Measurements from ENCODE around the gene NOVA1.
"Not testable (repeated sequence)": the region's sequence is repeated elsewhere in the genome, so short reads cannot be mapped to it uniquely, and the experiment has no call there.

Gene NOVA1, protein sequence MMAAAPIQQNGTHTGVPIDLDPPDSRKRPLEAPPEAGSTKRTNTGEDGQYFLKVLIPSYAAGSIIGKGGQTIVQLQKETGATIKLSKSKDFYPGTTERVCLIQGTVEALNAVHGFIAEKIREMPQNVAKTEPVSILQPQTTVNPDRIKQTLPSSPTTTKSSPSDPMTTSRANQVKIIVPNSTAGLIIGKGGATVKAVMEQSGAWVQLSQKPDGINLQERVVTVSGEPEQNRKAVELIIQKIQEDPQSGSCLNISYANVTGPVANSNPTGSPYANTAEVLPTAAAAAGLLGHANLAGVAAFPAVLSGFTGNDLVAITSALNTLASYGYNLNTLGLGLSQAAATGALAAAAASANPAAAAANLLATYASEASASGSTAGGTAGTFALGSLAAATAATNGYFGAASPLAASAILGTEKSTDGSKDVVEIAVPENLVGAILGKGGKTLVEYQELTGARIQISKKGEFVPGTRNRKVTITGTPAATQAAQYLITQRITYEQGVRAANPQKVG

DNA sequence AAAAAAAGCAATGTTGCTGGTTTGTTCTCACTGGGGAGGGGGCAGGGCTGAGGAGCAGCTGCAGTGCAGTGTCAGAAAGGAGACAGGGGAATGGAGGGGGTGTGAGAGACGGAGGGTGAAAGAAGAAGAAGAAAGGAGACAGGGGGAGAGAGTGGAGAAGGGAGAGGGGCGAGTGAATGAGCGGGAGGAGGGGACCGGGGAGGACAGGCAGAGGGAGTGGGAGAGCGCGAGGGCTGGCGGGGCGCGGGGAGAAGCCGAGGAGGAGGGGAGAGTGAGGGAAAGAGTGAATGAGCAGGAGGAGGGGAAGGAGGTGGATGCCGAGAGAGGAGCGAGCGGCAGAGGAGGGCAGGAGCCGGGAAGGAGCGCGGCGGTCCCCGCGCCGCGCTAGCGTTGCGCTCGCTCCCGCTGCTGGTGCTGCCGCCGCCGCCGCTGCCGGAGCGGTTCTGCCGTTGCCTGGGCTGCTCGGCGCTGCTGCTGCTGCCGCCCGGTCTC is at the start of gene NOVA1:
TSS of gene NOVA1 (minus strand) at position 445 of the 492 bp plus-strand sequence. CDS start 597 bp downstream, outside the sequence.
- no peak for DNase-seq (ENCODE audit: low read depth in 4 of 4, low spot score in 1 of 4)

DNA sequence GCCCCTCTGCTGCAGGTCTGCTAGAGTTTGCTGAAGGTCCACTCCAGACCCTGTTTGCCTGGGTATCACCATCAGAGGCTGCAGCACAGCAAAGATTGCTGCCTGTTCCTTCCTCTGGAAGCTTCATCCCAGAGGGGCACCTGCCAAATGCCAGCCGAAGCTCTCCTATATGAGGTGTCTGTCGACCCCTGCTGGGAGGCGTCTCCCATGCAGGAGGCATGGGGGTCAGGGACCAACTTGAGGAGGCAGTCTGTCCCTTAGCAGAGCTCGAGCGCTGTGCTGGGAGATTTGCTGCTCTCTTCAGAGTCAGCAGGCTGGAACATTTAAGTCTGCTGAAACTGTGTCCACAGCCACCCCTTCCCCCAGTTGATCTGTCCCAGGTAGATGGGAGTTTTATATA is 47.2 kb upstream of the NOVA1 start:
- not testable (repeated sequence) for DNase-seq (ENCODE audit: low read depth in 4 of 4, low spot score in 1 of 4)

DNA sequence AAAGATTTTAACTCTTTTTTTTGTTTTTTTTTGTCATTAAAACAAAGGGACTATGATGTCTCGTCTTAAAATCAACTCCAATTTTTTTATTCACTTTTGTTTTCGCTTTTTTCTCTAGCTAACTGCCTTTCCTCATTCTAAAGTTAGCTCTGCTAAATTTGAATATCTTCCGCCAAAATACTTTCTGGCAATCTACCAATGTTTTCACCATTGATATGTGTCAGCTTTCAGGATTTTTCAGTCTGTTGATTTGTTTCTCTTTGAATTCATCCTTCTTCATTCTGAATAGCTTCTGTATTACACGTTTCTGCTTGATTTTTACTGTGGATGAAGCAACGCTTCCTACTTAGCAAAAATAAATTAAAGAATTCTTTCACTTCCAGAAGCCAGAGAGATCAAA is 38.7 kb upstream of the NOVA1 start:
- no peak for DNase-seq (ENCODE audit: low read depth in 4 of 4, low spot score in 1 of 4)

DNA sequence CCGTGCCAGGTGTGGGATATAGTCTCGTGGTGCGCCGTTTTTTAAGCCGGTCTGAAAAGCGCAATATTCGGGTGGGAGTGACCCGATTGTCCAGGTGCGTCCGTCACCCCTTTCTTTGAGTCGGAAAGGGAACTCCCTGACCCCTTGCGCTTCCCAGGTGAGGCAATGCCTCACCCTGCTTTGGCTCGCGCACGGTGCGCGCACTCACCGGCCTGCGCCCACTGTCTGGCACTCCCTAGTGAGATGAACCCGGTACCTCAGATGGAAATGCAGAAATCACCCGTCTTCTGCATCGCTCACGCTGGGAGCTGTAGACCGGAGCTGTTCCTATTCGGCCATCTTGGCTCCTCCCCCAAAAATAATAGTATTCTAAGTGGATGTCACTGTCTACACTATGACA is 37.1 kb upstream of the NOVA1 start:
- DNase-seq (ENCODE audit: low read depth in 4 of 4, low spot score in 1 of 4) = not testable (repeated sequence)

DNA sequence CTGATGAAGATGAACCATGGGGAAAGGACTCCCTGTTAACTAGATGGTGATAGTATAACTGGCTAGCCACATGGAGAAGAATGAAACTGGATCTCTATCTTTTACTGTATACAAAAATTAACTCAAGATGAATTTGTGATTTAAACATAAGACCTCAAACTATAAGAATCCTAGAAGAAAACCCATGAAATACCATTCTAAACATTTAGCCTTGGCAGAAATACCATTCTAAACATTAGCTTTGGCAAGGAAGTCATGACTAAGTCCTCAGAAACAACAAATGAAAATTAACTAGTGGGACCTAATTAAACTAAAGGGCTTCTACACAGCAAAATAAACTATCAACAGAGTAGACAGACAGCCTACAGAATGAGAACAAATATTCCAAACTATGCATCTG is 28.4 kb upstream of the NOVA1 start:
- DNase-seq (ENCODE audit: low read depth in 4 of 4, low spot score in 1 of 4) = no peak

DNA sequence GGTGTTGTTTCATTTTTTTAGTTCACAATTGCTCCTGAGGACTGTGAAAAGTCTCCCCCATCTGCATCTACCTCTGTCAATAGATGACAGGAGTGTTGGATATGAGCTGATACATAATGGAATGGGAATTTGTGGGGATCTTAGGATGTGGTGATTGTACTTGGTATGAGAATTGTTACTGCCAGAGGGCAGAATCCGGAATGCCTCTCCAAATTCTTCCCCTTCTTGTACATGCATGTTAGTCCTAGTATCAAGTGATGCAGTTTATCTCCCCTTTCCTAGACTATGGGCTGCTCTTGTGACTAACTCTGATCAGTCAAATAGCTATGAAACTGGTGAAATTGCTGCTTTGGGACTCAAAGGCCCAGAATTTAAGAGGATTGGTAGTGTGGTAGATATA is 24.8 kb upstream of the NOVA1 start:
- no peak for DNase-seq (ENCODE audit: low read depth in 4 of 4, low spot score in 1 of 4)

DNA sequence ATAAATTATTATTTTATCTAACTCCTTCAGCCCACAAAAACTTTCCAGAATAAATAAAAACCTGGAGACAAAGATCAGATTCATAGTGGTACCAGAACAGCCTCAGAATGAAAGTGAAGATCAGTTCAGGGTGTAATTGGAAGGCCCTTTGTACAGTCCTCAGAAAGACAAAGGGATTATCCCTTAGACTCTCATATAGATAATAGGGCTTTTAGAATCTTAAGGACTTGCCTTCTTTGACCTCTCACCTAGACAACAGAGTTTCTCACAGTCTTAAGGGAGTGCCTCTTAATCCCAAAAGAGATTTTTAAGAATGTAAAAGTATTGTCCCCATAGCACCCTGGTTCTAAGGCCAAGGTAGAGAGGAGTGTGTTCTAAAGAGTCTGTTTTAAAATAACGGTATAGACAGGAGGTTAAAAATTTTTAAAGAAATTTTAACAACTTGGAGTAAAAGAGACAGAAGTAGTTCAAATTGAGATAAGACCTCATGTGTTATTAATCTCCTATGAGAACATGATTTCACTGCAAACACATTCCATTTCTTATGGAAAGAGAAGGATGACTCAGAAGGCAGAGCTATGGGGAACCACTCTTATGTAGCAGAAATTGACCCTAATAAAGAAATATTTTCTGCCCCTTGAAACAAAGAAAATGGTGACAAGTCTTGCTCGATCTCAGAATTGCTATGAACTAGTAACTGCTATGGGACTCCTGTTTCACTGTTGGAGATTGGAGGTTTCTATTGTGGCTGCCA is 24.2 kb upstream of the NOVA1 start:
- DNase-seq (ENCODE audit: low read depth in 4 of 4, low spot score in 1 of 4) = no peak

DNA sequence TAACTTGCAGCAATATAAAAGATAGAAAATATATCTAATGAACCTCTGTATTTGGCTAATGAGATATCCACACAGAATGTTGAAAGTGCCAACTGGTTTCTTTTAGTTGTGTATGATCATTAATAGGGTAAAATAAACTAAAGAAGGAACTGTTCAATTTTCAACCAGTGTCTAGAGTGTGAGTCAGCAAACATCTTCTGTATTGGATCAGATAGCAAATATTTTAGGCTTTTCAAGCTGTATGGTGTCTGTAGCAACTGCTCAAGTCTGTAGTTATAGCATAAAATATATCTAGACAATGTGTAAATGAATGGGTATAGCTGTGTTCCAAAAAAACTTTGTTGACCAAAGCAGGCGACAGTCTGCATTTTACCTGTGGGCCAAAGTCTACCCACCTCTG is 23.5 kb upstream of the NOVA1 start:
- no peak for DNase-seq (ENCODE audit: low read depth in 4 of 4, low spot score in 1 of 4)

DNA sequence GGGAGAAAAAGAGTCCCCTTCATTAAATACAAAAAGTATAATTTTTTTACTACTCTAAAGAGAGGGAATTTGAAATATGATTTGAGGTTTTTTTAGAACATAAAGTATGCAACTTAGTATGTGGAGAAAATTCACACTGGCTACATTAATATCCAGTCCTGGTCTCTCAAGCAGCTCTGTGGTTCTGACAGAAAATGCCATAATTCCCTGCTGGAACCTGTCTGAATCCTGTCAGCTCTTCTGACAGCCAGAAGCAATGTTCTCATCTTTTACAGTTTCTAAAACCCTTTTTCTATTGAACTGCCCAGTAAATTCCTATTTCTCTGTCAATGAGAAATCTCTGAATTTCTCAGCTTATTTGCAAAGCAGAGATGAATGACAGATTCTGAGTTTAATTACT is 13.4 kb upstream of the NOVA1 start:
- no peak for DNase-seq (ENCODE audit: low read depth in 4 of 4, low spot score in 1 of 4)

DNA sequence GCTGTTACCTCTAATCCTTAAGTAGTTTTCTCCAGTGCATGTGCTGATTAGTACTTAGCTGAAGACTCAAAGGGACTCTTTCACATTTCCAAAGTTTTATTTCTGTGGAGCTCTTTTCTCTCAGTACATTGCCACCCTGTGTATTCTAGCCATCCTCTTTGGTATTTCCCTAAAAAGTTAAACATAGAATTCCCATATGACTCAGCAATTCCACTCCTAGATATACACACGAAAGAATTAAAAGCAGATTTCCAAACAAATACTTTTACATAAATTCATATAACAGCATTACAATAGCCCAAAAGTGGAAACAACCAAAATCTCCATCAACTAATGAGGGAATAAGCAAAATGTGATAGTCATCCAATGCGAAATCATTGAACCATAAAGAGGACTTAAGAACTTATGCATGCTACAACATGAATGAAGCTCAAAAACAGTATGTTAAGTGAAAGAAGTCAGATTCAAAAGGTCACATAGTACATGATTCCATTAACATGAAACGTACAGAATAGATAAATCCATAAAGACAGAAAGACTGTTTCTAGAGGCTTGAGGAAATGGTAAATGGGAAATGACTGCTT is 9.0 kb upstream of the NOVA1 start:
- no peak for DNase-seq (ENCODE audit: low read depth in 4 of 4, low spot score in 1 of 4)

DNA sequence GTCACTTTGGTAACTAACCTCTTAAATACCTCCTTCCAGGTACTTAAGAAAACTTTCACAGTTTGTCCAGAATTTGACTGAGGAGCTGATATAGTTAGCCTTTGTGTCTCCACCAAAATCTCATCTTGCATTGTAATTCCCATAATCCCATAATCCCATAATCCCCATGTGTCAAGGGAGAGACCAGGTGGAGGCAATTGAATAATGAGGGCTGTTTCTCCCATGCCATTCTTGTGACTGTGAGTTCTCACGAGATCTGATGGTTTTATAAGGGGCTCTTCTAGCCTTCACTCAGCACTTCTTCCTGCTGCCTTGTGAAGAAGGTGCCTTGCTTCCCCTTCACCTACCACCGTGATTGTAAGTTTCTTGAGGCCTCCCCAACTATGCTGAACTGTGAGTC is 7.8 kb upstream of the NOVA1 start:
- no peak for DNase-seq (ENCODE audit: low read depth in 4 of 4, low spot score in 1 of 4)

DNA sequence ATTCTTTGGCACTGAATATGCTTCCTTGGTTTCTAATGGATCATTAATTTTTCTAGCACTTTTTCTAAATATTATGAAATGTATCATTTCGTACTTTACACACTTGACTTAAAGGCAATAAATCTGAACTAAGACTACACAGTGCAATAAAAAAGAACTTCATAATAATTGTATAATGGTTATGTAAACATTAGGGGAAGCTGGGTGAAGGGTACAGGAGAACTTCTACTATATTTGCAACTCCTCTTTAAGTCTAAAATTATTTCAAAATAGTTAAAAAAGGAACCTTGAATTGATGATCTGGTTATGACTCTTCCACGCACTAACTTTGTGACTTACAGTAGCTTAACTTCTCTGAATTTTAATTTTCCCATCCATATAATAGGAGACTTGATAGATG is 5.1 kb upstream of the NOVA1 start:
- no peak for DNase-seq (ENCODE audit: low read depth in 4 of 4, low spot score in 1 of 4)

DNA sequence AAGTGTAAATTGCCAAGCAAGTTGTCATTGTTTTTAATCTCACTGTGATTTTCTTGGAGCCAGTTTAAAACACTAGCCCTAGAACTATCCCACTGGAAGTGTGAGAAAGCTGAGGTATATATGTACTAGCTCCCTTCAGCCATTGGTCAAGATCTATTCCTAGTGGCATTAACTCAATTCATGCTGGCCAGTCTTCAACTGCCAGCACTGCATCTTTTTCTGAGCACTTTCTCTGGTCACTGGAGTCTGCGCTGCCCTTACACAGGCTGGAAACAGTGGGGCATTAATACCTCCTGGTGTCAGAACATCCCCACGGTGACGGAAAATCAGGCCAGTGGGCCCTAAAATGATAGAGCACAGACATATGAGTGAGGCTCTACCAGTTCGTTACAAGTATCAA is 4.0 kb upstream of the NOVA1 start:
- DNase-seq (ENCODE audit: low read depth in 4 of 4, low spot score in 1 of 4) = no peak

DNA sequence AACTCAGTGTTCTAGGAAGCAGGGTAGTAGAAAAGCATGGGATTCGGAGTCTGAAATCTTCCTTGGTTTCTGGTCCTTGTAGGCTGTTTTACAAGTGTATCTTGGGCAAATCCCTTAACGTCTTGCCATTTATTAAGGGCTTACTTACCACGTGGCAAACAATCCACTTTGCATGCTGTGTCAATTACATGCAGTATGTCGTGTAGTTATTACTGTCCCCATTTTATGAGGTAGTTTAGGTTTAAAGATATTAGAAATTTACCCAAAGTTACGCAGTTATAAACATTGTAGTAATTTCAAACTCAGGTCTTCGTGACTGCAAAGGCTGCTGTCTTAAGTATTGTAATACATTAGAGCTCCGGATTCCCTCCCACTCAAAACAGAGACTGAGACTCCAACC is 1.5 kb upstream of the NOVA1 start:
- DNase-seq (ENCODE audit: low read depth in 4 of 4, low spot score in 1 of 4) = no peak

DNA sequence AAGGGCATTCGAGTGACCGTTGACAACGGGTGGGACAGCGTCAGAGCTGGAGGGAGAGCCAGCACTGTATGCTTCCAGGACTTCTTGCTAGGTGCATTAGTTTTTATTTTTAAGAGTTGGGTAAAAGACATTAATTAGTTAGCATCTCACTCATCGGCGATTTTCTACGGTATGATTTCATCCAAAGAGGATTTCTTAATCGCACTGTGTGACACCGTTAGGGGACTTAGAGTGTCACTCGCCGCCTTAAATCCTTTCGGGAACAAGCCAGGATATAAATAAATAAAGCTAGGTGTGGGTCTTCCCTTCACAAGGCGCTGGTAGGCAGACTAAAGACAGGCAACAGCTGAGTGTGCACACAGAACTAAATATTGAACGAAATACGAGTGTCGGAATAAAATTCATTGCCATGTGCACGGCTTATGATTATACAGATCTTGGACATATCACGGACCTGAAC is 869 bp upstream of the NOVA1 start:
- DNase-seq (ENCODE audit: low read depth in 4 of 4, low spot score in 1 of 4) = no peak

DNA sequence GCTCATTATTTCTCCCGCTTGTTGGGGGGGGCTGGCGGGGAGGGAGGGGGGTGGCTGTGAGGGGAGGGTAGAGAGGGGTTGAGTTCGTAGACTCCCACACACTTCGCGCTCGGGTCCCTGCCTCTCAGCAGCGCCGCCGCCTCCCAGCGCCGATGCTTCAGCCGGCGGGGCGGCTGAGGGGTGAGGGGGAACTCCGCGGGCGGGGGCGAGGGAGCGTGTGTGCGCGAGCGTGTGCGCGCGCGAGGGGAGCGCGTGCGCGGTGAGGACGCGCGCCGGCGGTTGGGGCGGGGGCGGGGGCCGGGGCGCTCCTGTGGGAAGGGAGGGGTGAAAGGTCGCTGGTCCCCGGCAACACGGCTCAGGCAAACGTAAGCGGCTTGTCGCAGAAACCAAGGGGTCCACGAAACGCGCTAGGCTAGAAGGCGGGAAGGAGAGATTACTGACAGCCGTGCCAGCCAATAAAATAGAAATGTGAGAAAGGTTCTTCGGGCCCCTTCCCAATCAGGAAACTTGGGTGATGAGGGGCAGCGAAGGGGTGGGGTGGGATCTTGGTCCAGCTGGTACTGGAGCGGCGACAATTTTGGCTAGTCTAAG is 343 bp upstream of the NOVA1 start:
- no peak for DNase-seq (ENCODE audit: low read depth in 4 of 4, low spot score in 1 of 4)

DNA sequence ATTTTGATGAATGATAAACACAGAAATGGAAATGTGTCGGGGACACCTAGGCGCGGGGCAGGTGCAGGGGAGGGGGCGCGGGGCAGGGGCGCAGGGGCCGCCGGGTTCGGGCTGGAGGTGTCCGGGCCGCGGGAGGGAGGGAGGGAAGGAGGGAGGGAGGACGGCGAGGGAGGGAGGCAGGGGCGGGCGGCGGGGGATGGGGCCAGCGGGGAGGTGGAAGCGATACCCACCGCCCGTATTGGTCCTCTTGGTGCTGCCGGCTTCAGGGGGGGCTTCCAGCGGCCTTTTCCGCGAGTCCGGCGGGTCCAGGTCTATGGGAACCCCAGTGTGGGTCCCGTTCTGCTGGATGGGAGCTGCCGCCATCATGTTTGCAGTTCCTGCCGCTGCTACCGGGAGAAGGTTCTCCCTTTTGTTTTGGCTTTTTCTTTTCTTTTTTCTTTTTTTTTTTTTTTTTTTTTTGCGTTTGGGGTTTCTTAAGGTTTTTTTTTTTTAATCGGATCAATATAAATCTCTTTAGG is 703 bp downstream of the NOVA1 start:
- DNase-seq (ENCODE audit: low read depth in 4 of 4, low spot score in 1 of 4) = no peak

DNA sequence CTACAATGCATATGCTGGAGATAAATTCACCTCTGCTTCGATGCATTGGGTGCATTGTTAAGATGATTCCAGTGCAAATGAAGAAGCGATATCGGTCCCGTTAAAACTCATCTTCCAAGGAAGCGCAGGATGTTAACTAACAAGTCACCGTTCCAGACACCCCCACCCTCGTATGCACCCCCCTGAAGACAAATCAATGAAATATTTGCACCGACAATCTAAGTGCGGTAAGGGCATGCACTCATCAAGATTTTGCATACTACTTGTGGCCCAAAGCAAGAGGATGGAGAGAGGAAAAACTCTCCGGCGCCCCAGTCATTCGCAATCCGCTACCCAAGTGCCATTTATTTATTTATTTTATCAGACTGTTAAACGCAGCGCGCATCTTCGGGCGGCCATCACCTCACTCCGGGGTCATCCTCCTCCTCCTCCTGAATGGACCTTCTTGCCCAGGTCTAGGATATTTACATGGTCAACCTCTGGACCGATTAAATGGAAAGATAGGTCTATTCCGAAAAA is 1.2 kb downstream of the NOVA1 start:
- no peak for DNase-seq (ENCODE audit: low read depth in 4 of 4, low spot score in 1 of 4)

DNA sequence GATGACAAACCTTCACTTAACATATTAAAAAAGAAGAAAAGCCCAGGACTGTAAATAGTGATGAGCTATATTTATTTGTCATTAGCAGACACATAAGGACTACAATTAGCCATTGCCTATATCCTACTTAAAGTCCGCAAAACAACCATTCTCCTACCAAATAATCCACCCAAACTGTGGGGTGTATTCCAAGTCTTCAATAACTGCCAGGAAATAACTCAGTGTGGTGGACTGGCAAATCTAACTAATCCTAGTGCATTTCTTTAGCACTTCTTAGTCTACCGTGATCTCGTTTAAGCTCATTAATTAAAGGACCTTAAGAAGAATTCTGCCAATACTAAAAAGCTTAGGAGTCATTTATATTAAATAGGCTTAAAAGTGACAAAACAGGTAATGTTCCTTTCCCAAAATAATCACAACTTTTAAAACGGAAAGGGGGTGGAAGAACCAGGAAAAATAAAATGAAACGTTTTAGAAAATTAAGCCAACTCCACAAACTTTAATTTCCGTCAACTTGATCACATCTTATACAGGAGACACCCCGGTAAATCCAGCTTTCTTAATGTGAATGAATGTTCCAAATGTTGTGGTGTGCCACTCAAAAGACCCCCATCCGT is 1.8 kb downstream of the NOVA1 start:
- DNase-seq (ENCODE audit: low read depth in 4 of 4, low spot score in 1 of 4) = no peak

DNA sequence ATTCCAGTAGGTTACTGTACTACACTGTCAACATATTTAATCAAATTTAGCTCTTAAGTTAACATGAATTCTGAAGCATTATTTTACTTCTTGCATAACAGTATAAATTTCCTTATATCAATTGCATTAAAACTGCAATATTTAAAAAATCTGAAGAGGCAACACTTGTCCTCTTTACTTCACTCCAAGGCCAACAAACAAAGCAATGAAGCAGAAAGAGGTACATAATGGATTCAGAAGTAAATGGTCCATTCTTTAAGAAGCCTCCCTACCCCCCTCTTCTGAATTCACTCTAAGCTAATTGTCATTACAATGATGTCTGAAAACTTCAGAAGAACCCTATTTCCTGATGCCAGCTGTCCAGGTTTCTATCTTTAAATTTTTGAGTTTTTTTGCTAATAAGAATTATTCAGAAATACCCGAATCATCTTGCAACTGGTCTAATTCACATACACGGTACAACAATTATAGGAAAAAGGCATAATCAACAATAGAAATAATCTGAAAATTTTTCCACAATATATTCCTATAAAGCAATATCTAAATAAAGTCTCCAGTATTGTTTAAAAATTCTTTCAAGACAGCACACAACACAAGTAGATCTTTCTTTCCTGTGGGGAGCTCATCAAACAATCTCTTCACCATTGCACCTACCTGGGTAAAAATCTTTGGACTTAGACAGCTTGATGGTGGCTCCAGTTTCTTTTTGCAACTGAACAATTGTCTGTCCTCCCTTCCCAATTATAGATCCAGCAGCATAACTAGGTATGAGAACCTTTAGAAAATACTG is 2.9 kb downstream of the NOVA1 start:
- DNase-seq (ENCODE audit: low read depth in 4 of 4, low spot score in 1 of 4) = no peak

Data from stimulated activated CD4-positive, alpha-beta T cell treated with anti-CD3 and anti-CD28 coated beads, Interleukin-1b, Interleukin-23, amount 100 ng/mL, for 24 hours (primary cell).